Measurements from ENCODE around the gene PDZD2. TPM values are rescaled to one million over a fixed set of nuclear protein-coding genes. Genes with fewer than 3 reads are reported as not detected.

Gene PDZD2
- total RNA-seq, 1 donor, result 0.36 TPM

DNA sequence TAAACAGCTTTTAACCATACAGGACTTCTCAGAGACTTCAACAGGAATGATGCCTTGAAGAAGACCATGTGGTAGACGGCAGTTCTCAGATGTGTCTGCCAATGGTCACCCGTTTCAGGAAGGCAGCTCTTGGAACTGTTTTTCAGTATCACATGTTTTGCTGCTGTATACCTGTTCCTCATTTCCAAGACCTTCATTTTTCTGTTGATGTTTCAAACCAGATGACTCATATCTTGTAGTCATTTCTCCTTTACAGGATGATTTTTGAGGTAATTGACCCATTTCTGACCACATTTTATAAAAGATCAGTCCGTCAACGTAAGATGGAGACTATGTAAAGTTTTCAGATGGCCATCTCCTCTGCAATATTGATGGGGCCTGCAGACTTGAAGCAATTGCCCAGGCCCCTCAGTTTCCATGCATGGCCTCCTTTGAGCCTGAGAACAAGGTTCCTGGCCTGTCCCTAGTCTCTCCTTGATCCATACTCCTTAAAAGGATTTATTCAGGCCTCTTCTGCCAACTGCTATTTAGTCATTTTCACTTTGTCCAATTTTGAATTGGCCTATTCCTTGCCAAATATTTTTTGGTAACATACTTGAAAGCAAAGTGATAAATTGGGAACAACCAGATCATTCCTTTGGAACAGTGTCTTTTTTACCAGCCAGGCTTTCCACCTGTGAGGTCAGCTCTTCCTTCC lies 128.6 kb downstream of the PDZD2 start:
- H3K4me1 ChIP-seq (ENCODE audit: insufficient read depth, low read length), result no peaks in the 10 kb centered on the region
- H3K9me3 ChIP-seq (ENCODE audit: low read depth, low read length), result no peaks in the 10 kb centered on the region
- no peaks in the 10 kb centered on the region for H3K79me2 ChIP-seq (ENCODE audit: insufficient read depth, low read length)
- no peak for TF ChIP-seq CTCF (IDR thresholded peaks at IDR 0.05; ENCODE audit: extremely low read depth, low read depth, low read length)
- H3K4me2 ChIP-seq (ENCODE audit: insufficient read depth, low read length), result no peak overlapping the region
- H3K36me3 ChIP-seq (ENCODE audit: insufficient read depth, low read length), result no peaks in the 10 kb centered on the region
- no peak for DNase-seq (ENCODE audit: insufficient read length, low spot score, missing footprints)
- no peak overlapping the region for H3K27ac ChIP-seq (ENCODE audit: low read depth, low read length)
- H2AFZ ChIP-seq (ENCODE audit: low read length), result no peak overlapping the region
- no peaks in the 10 kb centered on the region for H4K20me1 ChIP-seq (ENCODE audit: insufficient read depth, low read length)
- H3K4me3 ChIP-seq (ENCODE audit: insufficient read depth, low read length), result no peak overlapping the region
- peaks cover 13% of the 10 kb centered on the region for H3K27me3 ChIP-seq (ENCODE audit: insufficient read depth, low read length)

- no peak overlapping the region for H3K4me2 ChIP-seq (ENCODE audit: insufficient read depth, low read length)
- TF ChIP-seq CTCF (IDR thresholded peaks at IDR 0.05; ENCODE audit: extremely low read depth, low read depth, low read length), result no peak
- DNase-seq (ENCODE audit: insufficient read length, low spot score, missing footprints), result no peak
- no peaks in the 10 kb centered on the region for H4K20me1 ChIP-seq (ENCODE audit: insufficient read depth, low read length)
- no peak overlapping the region for H3K27ac ChIP-seq (ENCODE audit: low read depth, low read length)
- no peaks in the 10 kb centered on the region for H3K9me3 ChIP-seq (ENCODE audit: low read depth, low read length)
- H3K79me2 ChIP-seq (ENCODE audit: insufficient read depth, low read length), result no peaks in the 10 kb centered on the region
- no peaks in the 10 kb centered on the region for H3K36me3 ChIP-seq (ENCODE audit: insufficient read depth, low read length)
- no peaks in the 10 kb centered on the region for H3K4me1 ChIP-seq (ENCODE audit: insufficient read depth, low read length)
- peaks cover 13% of the 10 kb centered on the region for H3K27me3 ChIP-seq (ENCODE audit: insufficient read depth, low read length)
- no peak overlapping the region for H2AFZ ChIP-seq (ENCODE audit: low read length)
- no peak overlapping the region for H3K4me3 ChIP-seq (ENCODE audit: insufficient read depth, low read length)
These were observed 129.1 kb downstream of the PDZD2 start for GRCh38 chr5:31768046-31768445.

GRCh38 chr5:31768784-31769183 lies 129.9 kb downstream of the PDZD2 start:
- no peak for TF ChIP-seq CTCF (IDR thresholded peaks at IDR 0.05; ENCODE audit: extremely low read depth, low read depth, low read length)
- peaks cover 13% of the 10 kb centered on the region for H3K27me3 ChIP-seq (ENCODE audit: insufficient read depth, low read length)
- no peaks in the 10 kb centered on the region for H3K9me3 ChIP-seq (ENCODE audit: low read depth, low read length)
- H3K36me3 ChIP-seq (ENCODE audit: insufficient read depth, low read length), result no peaks in the 10 kb centered on the region
- H3K79me2 ChIP-seq (ENCODE audit: insufficient read depth, low read length), result no peaks in the 10 kb centered on the region
- no peak overlapping the region for H3K4me3 ChIP-seq (ENCODE audit: insufficient read depth, low read length)
- no peak overlapping the region for H2AFZ ChIP-seq (ENCODE audit: low read length)
- H3K4me2 ChIP-seq (ENCODE audit: insufficient read depth, low read length), result no peak overlapping the region
- no peaks in the 10 kb centered on the region for H4K20me1 ChIP-seq (ENCODE audit: insufficient read depth, low read length)
- no peaks in the 10 kb centered on the region for H3K4me1 ChIP-seq (ENCODE audit: insufficient read depth, low read length)
- no peak overlapping the region for H3K27ac ChIP-seq (ENCODE audit: low read depth, low read length)
- DNase-seq (ENCODE audit: insufficient read length, low spot score, missing footprints), result no peak

GRCh38 chr5:31769530-31769929 lies 130.6 kb downstream of the PDZD2 start:
- Histone ChIP-seq H2AFZ (ENCODE audit: low read length) (no peak overlapping the region), H3K4me1 (ENCODE audit: insufficient read depth, low read length) (no peaks in the 10 kb centered on the region), H3K4me2 (ENCODE audit: insufficient read depth, low read length) (no peak overlapping the region), H4K20me1 (ENCODE audit: insufficient read depth, low read length) (no peaks in the 10 kb centered on the region), H3K4me3 (ENCODE audit: insufficient read depth, low read length) (no peak overlapping the region), H3K27ac (ENCODE audit: low read depth, low read length) (no peak overlapping the region), H3K79me2 (ENCODE audit: insufficient read depth, low read length) (no peaks in the 10 kb centered on the region), H3K27me3 (ENCODE audit: insufficient read depth, low read length) (peaks cover 13% of the 10 kb centered on the region), H3K9me3 (ENCODE audit: low read depth, low read length) (no peaks in the 10 kb centered on the region), H3K36me3 (ENCODE audit: insufficient read depth, low read length) (no peaks in the 10 kb centered on the region)
- TF ChIP-seq CTCF (IDR thresholded peaks at IDR 0.05; ENCODE audit: extremely low read depth, low read depth, low read length), result no peak
- DNase-seq (ENCODE audit: insufficient read length, low spot score, missing footprints), result no peak
